Endometrium (tissue), 2 donors: ENCODE data around the gene MRI1.

Source experiments
- FAIRE-seq: peaks from 2 replicates; lab custom pipeline; 2012; peaks lifted over from hg19 to GRCh38; lab: Jason Lieb, UNC
- donor health status: control.
- donor health status: control.

MRI1 gene

DNA sequence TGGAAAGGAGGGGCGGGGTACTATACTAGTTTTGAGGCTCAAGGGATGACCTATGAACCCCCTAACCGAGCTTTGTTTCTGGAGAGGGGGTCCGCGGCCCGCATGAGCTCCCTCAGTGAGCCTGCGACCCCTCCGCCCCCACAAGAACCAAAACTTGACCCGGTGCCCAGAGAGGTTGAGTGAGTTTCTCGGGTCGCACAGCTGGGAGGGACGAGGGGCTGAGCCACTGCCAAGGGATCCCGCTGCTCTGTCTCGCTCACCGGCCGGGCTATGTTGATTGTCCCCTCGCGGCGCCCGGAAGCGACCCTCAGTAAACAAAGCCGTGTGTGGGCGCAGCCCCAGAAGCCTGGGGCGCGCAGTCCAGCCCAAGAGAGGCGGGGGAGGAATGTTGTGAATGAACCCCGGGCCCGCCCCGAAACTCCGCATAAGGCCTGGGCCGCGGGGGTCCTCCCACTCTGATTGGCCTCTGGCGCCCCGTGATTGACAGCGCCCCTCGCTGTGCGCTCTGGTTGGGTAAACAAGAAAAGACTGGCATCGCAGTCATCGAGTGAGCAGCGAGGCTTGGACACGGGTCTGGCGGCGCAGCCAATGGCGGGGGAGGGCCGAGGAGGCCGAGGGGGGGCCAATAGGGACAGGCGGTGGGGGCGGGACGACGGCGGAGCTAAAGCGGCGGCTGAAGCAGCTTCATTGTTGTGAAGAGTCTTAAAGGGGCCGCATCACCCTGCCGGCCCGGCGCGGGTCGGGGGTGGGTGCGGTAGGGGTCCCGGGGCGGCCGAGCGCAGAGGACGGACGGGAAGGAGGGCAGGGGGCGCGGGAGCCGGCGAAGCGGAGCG lies 30.7 kb downstream of the MRI1 start, which contains the start of gene ZSWIM4:
Gene ZSWIM4, plus strand, starts transcription at position 687 of the 833 bp plus-strand sequence. CDS start 206 bp downstream, outside the sequence.
- FAIRE-seq = peak; percentile 91

DNA sequence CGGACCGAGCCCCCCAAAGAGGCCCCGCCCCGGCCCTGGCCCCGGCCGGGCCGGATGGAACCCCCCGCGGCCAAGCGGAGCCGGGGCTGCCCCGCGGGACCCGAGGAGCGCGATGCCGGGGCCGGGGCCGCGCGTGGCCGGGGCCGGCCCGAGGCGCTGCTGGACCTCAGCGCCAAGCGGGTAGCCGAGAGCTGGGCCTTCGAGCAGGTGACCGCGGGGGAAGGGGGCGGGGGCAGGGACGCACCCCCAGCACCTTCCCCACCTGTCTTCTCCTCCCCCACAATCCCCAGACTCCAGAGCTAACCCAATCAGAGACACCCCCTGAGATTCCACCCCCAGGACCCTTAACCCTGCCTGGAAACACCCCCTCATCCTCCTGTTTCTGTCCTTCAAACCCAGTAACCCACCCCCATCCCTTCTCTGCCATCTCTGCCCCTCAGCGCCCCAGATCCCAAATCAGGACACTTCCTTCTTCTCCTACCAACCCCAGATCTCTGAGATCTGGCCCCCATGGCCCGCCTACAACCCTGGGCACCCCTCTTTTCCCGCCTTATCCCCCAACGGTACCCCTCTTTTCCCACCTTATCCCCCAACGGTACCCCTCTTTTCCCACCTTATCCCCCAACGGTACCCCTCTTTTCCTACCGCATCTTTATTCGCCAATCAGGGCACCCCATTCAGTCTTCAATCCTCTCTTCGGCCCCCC lies 31.4 kb downstream of the MRI1 start:
- no peak for FAIRE-seq

DNA sequence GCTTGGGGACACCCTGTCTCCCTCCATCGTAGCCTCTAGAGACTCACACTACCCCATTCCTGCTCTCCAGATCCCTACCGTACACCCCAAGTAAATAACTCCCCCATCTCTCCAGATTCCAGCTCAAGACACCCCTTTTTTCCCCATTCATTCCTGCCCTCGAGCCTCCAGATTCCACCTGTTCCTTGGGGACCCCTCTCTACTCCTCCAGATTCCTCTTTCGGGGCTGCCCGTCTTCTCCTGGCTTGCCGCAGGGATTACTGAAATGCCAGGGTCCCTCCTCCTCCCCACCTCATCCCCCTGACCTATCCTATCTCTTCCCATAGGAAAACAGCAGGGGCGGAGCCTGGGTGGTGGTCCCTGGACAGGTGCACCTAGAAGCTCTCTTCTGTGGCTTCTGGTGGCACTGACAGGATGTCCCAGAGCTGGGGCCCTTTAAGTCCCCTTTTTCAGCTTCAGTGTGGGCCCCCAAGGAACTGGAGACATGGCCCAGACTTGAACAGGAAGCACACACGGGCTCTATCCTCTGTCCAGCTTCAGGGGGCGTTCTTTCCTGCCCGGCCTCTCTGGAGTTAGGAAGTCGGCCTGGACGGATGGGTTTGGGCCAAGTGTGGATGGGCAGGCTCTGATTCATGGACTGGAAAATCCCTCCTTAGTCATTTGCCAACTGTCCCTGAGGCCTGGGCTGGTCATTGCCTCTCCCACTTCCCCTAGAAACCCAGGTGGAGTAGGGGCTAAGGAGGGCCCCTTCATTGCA lies 32.2 kb downstream of the MRI1 start:
- no peak for FAIRE-seq

GRCh38 chr19:13797058-13797440 lies 32.7 kb downstream of the MRI1 start:
- FAIRE-seq = no peak

DNA sequence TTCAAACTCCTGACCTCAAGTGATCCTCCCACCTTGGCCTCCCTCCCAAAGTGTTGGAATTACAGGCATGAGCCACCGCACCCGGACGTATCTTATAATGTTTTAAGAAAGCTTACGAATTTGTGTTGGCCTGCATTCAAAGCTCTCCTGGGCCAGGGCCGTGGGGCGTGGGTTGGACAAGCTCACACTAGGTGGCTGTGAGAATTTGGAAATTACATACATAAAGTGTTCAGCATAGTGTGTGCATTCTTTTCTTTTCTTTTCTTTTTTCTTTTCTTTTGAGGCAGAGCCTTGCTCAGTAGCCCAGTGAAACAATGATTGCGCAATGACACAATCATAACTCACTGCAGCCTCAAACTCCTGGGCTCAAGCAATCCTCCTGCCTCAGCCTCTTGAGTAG lies 33.5 kb downstream of the MRI1 start:
- FAIRE-seq = no peak

DNA sequence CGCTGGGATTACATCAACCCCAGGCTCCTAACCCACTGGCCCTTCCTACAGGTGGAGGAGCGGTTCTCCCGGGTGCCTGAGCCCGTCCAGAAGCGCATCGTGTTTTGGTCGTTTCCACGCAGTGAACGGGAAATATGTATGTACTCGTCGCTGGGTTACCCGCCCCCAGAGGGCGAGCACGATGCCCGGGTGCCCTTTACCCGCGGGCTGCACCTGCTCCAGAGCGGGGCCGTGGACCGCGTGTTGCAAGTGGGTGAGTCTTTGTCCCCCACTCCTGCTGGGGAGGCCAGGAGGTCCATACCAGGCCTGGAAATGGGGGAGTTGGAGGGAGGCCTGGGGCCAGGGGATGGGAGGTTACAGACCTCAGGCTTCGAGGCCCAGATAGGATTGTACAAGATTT lies 35.3 kb downstream of the MRI1 start:
- FAIRE-seq = no peak

DNA sequence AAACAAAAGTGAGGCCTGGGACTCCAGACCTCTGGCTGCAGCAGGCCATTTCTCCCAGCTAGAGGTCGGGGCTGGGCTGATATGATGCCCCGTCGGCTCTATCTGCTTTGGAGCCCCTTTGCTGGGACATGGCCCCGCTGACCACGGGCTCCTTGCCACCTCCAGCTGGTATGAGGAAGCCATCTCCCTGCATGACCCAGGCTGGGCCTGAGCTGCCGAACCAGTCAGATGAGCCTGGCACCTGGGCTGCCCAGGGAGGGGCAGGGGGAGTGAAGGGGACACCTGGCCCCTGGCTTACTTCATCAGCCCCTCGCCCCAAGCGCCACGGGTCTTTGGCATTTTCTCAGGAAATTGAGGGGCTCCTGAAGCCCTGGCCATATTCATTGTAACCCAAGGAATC lies 38.7 kb downstream of the MRI1 start:
- no peak for FAIRE-seq

- FAIRE-seq = no peak
Measured at GRCh38 chr19:13804830-13805683, 40.7 kb downstream of the MRI1 start.

DNA sequence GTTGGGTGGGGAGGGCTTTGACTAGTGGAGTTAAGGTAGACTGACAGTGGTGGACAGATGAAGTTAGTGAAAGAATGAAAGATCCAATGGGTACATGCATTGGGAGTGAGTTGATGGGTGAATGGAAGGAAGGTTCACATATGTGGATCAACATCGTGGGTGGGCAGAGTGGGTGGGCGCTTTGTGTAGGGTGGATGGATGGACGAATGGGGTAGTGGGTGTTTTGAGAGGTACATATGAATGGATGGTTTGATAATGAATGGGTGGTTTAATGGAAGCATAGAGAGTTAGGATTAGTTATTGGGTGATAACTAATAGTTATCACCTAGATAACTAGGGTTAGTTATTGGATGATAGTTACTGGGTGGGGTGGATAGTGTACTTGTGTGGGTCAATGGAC lies 42.4 kb downstream of the MRI1 start:
- no peak for FAIRE-seq

- no peak for FAIRE-seq
Measured at GRCh38 chr19:13807421-13808021, 43.2 kb downstream of the MRI1 start.

DNA sequence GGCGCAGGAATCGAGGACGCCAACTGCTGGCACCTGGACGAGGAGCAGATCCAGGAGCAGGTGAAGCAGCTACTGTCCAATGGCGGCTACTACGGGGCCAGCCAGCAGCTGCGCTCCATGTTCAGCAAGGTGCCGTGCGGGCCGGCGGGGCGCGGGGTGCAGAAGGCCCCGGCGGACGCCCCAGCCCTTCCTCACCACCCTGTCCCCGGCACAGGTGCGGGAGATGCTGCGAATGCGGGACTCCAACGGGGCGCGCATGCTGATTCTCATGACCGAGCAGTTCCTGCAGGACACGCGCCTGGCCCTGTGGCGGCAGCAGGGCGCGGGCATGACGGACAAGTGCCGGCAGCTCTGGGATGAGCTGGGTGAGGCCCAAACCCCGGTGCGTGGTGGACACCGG lies 44.5 kb downstream of the MRI1 start:
- FAIRE-seq = no peak

- no peak for FAIRE-seq
Measured at GRCh38 chr19:13812544-13812943, 48.2 kb downstream of the MRI1 start.

- no peak for FAIRE-seq
Measured at GRCh38 chr19:13813147-13813546, 48.8 kb downstream of the MRI1 start.

DNA sequence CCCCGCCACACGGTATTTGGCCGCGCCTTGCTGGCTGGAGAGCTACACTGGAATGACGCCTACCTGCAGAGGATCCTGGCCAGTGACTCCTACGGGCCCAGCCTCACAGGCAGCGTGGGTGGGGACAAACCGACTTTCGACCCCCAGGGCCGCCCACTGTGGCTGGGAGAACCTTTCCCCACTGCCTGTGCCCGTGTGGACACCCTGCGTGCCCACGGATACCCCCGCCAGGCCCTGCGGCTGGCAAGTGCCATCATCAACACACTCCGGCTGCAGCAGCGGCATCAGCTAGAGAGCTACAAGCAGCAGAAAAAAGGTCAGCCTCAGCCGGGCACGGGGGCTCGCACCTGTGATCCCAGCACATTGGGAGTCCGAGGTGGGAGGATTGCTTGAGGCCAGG lies 50.2 kb downstream of the MRI1 start:
- no peak for FAIRE-seq

DNA sequence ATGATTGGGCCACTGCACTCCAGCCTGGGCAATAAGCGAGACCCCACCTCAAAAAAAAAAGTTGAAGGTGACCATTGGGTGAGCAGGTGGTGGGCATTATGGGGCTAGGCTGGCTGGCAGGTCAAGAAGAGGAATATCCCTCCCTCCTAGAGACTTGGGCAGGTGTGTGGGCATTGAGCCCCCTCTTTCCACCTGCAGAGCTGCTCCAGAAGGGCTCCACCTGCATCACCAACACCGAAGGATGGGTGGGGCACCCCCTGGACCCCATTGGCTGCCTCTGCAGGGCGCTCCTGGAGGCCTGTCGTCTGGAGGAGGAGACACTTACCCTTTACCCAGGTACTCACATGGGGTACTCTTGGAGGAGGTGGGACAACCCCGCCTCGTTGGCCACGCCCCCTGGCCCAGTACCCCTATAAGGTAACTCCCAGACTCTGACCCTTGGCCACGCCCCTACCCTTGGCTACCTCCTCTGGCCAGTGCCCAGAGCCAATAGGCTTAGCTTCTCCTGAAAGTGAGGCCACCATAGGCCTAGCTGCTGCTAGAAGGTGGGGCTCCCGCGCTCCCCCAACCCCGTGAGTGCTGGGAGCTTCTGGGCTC lies 52.8 kb downstream of the MRI1 start:
- no peak for FAIRE-seq

DNA sequence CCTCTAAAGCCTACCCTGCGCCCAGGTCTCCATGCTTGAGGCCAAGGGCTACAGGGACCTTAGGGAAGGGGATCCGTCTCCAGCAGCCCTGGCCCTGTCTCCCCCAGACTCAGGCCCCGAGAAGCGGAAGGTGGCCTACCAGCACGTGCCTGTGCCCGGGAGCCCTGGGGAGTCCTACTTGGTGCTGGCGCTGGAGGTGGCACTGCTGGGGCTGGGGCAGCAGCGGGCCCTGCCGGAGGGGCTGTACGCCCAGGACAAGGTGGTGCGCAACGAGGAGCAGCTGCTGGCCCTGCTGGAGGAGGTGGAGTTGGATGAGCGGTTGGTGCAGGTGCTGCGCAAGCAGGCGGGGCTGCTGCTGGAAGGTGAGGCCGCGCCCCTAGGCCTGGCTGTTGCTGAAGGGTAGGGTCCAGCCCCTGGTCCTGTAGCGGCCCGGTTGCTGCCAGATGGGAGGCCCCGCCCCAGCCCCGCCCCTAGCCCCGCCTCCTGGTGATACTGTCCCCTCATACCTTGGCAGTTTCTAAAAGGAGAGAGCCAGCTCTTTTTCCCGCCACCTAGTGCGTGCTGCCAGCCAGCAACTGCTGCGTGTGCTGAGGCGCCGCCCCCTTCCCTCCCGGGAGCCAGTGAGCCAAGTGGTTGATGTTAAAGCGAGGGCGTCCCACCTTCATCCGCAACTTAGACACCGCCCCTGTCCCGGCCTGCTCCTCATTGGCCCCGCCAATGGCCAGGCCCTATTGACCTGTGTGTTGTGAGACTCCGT lies 53.5 kb downstream of the MRI1 start:
- no peak for FAIRE-seq

DNA sequence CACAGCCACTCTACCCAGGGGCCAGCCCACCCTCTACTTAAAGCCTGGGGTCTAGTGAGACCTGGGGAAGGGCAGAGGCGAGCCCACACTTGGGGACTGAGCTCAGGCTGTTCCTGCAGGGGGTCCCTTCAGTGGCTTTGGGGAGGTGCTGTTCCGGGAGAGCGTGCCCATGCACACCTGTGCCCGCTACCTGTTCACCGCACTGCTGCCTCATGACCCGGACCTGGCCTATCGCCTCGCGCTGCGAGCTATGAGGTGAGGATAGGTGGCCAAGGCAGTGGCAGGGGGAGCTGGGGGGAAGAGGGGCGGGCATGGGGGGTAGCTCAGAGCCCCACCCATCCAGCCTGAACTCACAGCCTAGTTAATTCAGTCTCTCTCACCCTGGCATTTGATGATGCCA lies 54.9 kb downstream of the MRI1 start:
- no peak for FAIRE-seq

DNA sequence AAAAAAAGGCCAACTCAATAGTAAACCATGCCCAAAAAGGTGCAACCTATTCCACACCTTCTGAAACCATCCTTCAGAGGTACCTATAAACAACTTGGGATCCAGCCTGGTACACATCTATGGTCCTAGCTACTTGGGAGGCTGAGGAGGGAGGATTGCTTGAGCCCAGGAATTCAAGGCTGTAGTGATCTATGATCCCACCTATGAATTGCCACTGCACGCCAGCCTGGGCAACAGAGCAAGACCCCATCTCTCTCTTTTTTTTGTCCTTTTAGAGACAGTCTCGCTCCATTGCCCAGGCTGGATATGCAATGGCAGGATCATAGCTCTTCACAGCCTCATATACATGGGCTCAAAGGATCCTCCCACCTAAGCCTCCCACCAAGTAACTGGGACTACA lies 57.0 kb downstream of the MRI1 start:
- FAIRE-seq = no peak

GRCh38 chr19:13823256-13823655 lies 58.9 kb downstream of the MRI1 start:
- FAIRE-seq = no peak
